Activated T-cell treated with anti-CD3 and anti-CD28 coated beads, Interleukin-2, amount 50 U/mL, for 4 hours (primary cell): ENCODE results near the gene UGT2A3. TPM values are rescaled to one million over a fixed set of nuclear protein-coding genes. Genes with fewer than 3 reads are reported as not detected.
"Not testable (repeated sequence)": the region's sequence is repeated elsewhere in the genome, so short reads cannot be mapped to it uniquely, and the experiment has no call there.

ENCODE experiments used
- ATAC-seq, 2 donors: fragments of 200-7000 bp; cut with Tn5 transposase; one replicate each; pipeline ENCODE4 v1.10.0; 2021
- DNase-seq: peaks from one replicate; pipeline ENCODE4 v3.0.0-alpha.2; 2020
- H3K27me3 Mint-ChIP-seq: one replicate; pipeline ENCODE4 v1.8.0; 2021; ENCODE audit warnings: low read depth, mixed read lengths
- H3K36me3 Mint-ChIP-seq: one replicate; pipeline ENCODE4 v1.8.0; 2022; ENCODE audit warnings: mixed read lengths; ENCODE audit not compliant: insufficient read depth
- H3K4me1 Mint-ChIP-seq: one replicate; pipeline ENCODE4 v1.8.0; 2021; ENCODE audit warnings: low read depth, mixed read lengths
- H3K4me3 Mint-ChIP-seq: one replicate; pipeline ENCODE4 v1.8.0; 2021; ENCODE audit warnings: mild to moderate bottlenecking, moderate library complexity, mixed read lengths
- H3K9me3 Mint-ChIP-seq: one replicate; pipeline ENCODE4 v1.8.0; 2021; ENCODE audit warnings: mixed read lengths
- total RNA-seq, 3 donors: library from RNA; stranded (reverse); gene quantifications; one replicate each; pipeline ENCODE4 v1.2.1, GENCODE V29; 2021

UGT2A3 gene
- total RNA-seq = under 1 TPM in 1 of 3 donors, not detected in 2; 0.08 TPM

DNA sequence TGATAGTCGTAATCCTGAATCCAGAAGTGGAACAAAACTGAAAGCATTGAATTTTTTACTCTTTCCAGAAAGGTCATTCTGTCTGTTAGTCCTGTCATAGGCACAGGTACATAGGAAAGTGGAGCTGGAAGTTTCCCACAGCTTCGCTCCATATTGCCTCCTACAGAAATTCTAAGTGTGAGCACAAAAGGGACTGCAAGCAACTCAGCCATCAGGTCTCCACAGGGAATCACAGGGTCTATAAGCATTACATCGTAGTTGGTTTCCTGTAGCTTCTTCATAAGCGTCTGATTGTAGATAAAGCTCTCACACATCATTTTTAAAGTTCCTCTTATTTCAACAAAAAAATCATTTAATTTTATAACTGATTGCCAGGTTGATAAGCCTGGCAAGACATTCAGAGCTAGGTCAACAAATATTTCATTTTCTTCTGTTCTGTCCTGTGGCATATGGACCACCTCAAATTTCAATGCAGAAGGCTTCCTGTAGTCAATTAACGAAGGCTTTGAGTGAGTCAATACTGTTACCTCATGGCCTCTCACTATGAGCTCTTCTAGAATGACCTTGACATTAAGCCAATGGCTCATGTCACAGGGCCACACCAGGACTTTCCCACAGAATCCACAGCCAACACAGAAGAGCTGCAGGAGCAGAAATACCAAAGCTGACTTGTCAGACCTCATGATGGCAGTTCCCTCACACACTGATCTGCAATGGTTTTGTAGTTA is at the start of gene UGT2A3:
UGT2A3 (minus strand) TSS at position 727 of the 728 bp plus-strand sequence; CDS start at position 683, 44 bp downstream.
- H3K4me3 Mint-ChIP-seq = no peak within 1 kb of the TSS
- H3K9me3 Mint-ChIP-seq = no peaks in the 10 kb centered on the region
- H3K4me1 Mint-ChIP-seq = no peaks in the 10 kb centered on the region
- ATAC-seq (no peak), DNase-seq (no peak)
- no peaks in the 10 kb centered on the region for H3K36me3 Mint-ChIP-seq
- H3K27me3 Mint-ChIP-seq = no peaks in the 10 kb centered on the region

DNA sequence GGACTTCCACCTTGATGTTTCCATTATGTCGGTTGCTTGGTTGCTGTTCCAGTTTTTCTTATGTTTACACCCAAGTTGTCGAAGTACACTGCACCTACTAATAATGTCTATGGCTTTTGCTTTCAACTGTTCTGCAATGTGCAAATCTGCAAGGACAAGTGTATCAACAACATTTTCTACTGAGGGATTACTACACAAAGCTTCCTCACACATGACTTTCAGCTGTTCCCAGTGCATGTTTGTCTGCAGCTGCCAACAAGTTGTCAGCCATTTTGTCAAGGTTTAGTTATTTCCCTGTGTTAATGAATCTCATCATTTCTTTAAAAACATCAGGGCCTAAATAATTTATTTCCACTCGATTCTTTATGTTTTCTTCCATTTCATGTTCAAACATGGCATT is 45.4 kb upstream of the UGT2A3 start:
- no peak for ATAC-seq
- Mint-ChIP-seq H3K36me3 (no peaks in the 10 kb centered on the region), H3K4me3 (no peak overlapping the region), H3K4me1 (no peaks in the 10 kb centered on the region), H3K27me3 (peaks cover 2% of the 10 kb centered on the region), H3K9me3 (no peaks in the 10 kb centered on the region)
- DNase-seq = no peak

DNA sequence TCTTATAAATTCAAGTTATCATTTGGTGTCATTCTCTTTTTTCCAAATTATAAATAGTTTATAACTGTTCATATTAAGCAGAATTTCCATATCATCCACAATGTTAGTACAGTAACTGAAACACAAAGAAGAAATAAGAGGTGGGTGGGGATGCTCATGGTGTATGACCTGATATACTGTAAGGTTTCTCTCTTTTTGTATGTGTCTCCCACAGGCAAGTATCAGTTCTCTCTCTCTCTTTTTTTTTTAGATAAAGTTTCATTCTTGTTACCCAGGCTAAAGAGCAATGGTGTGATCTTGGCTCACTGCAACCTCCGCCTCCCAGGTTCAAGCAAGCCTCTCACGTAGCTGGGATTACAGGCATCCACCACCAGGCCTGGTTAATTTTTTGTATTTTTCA is 43.7 kb upstream of the UGT2A3 start:
- peaks cover 2% of the 10 kb centered on the region for H3K27me3 Mint-ChIP-seq
- no peak for DNase-seq
- no peaks in the 10 kb centered on the region for H3K36me3 Mint-ChIP-seq
- no peak for ATAC-seq
- H3K9me3 Mint-ChIP-seq = no peaks in the 10 kb centered on the region
- H3K4me3 Mint-ChIP-seq = no peak overlapping the region
- no peaks in the 10 kb centered on the region for H3K4me1 Mint-ChIP-seq

DNA sequence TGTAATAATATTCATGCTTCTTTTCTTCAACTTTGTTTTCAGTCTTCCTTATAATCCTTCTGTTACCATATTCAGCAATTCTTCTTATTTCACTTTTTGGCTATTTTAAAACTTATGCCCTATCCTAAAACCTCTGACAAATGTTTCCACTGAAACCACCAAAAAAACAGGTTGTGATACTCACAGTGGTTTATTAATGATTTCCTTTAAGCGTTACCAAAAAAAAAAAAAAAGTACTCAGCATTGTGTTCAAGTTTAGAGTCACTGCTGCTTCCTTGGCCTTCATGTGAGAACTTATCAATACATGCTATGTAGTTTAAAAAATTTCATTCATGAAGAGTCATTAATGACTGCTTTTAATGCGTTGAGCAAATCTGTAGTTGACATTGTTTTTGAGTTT is 35.4 kb upstream of the UGT2A3 start:
- DNase-seq (no peak), ATAC-seq (no peak)
- Mint-ChIP-seq H3K36me3 (no peaks in the 10 kb centered on the region), H3K4me1 (no peaks in the 10 kb centered on the region), H3K27me3 (no peaks in the 10 kb centered on the region), H3K4me3 (no peak overlapping the region), H3K9me3 (peaks cover 7% of the 10 kb centered on the region)

DNA sequence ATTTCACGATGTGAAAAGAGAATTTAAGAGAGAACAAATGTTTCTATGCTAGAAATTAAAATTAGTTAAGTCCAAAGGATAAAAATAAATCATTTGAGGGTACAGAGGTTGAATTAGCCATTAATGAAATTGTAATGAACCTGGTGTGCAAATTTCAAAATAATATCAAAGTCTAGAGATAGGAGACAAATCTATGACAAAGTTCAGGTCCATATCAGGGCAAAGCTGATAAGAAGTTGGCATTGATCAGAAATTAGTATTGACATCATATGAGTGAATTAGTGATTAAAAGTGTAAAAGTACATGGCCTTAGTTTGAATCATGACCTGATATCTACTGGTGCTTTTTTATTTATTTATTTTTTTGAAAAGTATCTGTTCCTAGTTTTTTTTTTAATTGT is 33.8 kb upstream of the UGT2A3 start:
- Mint-ChIP-seq H3K27me3 (no peaks in the 10 kb centered on the region), H3K36me3 (no peaks in the 10 kb centered on the region), H3K4me3 (no peak overlapping the region), H3K9me3 (peaks cover 7% of the 10 kb centered on the region), H3K4me1 (no peaks in the 10 kb centered on the region)
- no peak for ATAC-seq
- DNase-seq = no peak

DNA sequence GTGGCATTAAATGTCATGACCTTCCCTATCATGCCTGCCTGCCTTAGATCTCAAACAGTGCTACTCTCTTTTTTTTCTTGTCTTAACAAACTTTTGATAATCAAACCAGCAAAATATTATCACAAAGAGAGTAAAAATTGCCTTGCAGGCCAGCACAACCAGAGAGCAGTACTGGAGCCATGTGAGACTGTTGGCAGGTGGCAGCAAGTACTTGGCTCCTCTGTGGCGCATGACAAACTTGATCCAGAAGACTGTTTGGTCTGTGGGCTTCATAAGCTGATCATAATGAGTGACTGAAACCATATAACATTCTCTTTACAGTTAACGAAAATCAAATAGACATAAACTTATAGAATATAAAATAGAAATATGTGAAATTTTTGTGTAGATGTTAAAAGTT is 33.3 kb upstream of the UGT2A3 start:
- DNase-seq = no peak
- no peaks in the 10 kb centered on the region for H3K27me3 Mint-ChIP-seq

DNA sequence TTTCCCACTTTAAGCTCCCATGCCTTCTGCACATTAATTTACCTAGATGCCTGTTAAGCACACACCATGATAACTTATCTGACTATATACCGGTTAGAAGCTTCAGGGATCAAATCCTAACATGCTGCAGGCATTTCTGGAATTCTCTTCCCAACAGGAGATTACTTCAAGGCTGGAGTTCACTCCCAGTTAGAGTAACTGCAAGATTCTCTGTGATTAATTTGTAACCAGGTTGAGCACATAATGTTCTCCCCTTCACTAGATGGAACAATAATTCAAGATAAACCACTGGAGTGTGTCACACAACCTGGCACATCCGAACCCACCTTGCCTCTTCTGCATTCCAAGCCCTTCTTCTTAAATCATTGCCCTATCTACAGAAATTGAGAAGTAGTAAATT is 11.8 kb upstream of the UGT2A3 start:
- no peak for ATAC-seq
- Mint-ChIP-seq H3K4me1 (no peaks in the 10 kb centered on the region), H3K27me3 (no peaks in the 10 kb centered on the region), H3K36me3 (no peaks in the 10 kb centered on the region), H3K9me3 (no peaks in the 10 kb centered on the region), H3K4me3 (no peak overlapping the region)
- no peak for DNase-seq

More for the DNA sequence above, 33.3 kb upstream of the UGT2A3 start:
- no peak for ATAC-seq
- no peak overlapping the region for H3K4me3 Mint-ChIP-seq
- H3K36me3 Mint-ChIP-seq = no peaks in the 10 kb centered on the region
- H3K9me3 Mint-ChIP-seq = peaks cover 7% of the 10 kb centered on the region
- no peaks in the 10 kb centered on the region for H3K4me1 Mint-ChIP-seq

DNA sequence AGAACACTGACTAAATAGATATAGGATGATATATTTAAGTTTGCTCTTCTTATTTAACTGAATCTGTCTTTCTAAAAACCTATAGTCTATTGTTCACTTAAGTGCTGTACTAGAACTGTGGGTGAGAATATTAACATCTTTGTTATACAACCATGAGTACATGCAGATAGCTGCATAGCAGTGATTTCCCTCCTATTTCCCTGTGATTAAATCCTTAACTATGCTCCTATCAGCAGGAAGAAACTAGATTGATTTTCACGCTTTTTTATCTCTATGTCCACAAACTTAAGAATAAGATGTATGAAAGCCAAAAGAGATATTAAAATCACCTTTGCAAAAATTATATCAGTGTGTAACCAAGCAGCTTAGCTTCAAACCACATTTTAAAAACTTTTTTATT is 11.3 kb upstream of the UGT2A3 start:
- Mint-ChIP-seq H3K27me3 (no peaks in the 10 kb centered on the region), H3K36me3 (no peaks in the 10 kb centered on the region), H3K4me3 (no peak overlapping the region), H3K9me3 (no peaks in the 10 kb centered on the region), H3K4me1 (no peaks in the 10 kb centered on the region)
- DNase-seq (no peak), ATAC-seq (no peak)

DNA sequence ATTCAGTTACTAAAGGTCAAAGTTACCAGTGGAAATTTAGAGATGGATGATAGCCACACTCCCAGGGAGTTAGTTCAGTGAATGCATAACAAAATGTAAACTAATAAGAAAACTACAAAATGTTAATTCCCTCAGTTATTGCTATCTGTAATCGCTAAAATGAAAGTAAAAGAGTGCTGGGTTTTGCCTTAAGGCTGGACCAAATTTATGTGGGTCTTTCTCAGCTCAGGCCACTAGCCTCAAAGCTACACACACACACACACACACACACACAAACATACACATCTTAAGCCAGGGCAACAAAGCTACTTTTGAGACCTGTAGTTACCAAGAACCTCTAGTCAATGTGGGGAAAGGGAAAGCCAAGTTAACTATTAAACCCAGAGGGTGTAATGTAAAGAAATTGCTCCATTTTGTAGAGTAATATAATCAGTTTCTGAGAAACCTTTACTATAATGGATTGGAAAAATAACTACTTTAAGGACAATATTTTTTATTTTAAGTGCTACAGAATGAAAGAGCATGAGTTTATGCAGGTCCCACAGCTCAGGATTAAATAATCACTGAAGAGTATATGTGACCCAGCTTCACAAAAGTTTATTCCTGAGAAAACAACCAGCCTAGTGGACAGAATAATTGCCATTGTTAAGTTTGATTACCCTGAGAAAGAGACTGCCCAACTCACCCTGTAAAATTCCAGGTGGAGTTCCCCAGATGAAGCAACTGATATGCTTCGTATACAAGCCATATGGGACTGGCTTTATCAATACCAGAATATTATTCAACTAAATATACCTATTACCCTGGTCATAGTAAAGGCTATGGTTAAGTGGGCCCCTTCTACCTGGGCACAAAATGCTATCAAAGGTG is 8.9 kb upstream of the UGT2A3 start:
- H3K4me3 Mint-ChIP-seq = no peak overlapping the region
- ATAC-seq (no peak), DNase-seq (no peak)
- H3K36me3 Mint-ChIP-seq = no peaks in the 10 kb centered on the region
- H3K4me1 Mint-ChIP-seq = no peaks in the 10 kb centered on the region
- no peaks in the 10 kb centered on the region for H3K9me3 Mint-ChIP-seq
- H3K27me3 Mint-ChIP-seq = no peaks in the 10 kb centered on the region

DNA sequence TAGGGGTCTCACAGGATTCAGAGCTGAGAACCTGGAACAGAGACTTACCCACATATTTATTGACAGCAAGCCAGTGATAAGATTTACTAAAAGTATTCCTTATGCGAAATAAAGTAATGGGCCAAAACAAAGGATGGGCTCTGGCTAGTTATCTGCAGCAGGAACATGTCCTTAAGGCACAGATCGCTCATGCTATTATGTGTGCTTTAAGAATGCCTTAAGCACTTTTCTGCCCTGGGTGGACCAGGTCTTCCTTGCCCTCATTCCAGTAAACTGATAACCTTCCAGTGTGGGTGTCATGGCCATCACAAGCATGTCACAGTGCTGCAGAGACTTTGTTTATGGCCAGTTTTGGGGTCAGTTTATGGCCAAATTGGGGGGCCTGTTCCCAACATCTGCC is 7.5 kb upstream of the UGT2A3 start:
- H3K4me3 Mint-ChIP-seq, DNase-seq, H3K27me3 Mint-ChIP-seq, H3K36me3 Mint-ChIP-seq, H3K9me3 Mint-ChIP-seq, ATAC-seq, H3K4me1 Mint-ChIP-seq: not testable (repeated sequence)

DNA sequence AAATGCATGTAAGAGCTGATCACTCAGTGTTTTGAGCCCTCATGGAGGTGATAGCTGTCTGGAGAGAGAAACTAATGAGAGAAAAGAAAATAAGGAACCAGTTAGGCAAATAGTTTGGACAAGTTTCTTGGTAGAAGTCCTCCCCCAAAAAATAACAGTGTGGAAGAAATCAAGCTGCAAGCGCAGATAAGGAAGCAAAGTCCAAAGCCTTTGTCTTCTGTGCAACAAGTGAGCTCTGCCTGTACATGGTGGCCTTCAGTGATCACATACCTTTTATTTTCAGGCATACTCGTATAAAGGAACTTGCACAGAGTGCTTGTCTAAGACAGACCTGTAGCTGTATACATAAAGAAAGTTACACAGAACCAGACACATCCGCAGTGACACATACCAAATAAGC is 2.5 kb upstream of the UGT2A3 start:
- no peak for ATAC-seq
- no peaks in the 10 kb centered on the region for H3K27me3 Mint-ChIP-seq
- H3K4me3 Mint-ChIP-seq = no peak overlapping the region
- no peak for DNase-seq
- no peaks in the 10 kb centered on the region for H3K36me3 Mint-ChIP-seq
- no peaks in the 10 kb centered on the region for H3K9me3 Mint-ChIP-seq
- H3K4me1 Mint-ChIP-seq = no peaks in the 10 kb centered on the region

DNA sequence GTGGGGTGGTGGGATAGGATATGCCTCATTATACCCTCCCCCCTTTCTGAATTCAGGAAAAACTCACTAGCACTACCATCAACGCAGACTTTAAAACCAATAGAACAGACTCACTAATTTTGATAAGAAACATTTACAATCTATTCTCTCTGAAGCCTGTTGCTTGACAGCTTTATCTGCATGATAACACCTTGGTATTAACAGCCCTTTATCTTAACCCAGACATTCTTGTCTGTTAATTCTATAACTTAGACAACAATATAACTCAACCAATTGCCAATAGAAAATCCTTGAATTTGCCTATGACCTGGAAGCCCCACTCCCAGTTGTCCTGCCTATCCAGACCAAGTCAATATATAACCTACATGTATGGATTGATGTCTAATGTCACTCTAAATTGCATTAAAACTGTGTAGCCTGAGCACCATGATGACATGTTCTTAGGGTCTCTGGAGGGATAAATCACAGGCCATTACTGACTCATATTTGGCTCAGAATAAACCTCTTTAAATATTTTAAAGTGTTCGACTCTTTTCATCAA is 1.5 kb upstream of the UGT2A3 start:
- no peak for ATAC-seq
- no peak overlapping the region for H3K4me3 Mint-ChIP-seq
- no peaks in the 10 kb centered on the region for H3K4me1 Mint-ChIP-seq
- no peaks in the 10 kb centered on the region for H3K9me3 Mint-ChIP-seq
- no peaks in the 10 kb centered on the region for H3K36me3 Mint-ChIP-seq
- DNase-seq = no peak
- H3K27me3 Mint-ChIP-seq = no peaks in the 10 kb centered on the region

DNA sequence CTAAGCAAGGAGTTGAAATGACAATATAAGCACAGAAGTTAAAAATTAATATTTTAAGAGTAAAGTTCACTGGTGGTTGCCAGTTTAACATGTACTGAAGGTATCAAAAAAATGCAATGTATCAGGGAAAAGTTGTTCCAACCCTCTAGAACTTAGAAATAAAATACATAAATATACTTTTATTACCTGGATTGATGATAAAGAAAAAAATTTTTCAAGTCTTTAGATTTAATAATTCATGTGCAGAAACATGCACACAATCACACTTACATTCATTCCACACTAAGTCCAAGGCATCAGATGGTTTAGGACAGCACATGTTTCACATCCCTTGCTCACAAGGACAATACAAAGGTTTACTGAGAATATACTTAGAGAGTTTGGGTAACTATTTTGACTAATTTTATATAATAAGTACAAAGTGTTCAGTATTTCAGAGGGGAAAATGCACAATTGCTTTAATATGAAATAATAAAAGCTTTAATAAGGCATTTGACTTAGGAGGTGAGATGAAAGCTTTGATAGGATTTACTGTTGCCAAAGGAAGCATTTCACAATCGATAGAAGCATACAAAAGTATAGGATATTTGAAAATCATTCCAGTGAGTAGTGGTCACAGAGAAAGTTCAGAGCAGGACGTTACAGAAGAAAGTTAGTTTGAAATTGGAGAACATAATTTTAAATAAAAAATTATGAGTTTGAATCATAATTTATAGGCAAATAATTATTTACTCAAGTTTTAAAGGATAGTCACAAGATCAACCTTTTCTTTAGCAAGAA is 392 bp upstream of the UGT2A3 start:
- no peaks in the 10 kb centered on the region for H3K27me3 Mint-ChIP-seq
- H3K4me3 Mint-ChIP-seq = no peak overlapping the region
- no peaks in the 10 kb centered on the region for H3K4me1 Mint-ChIP-seq
- no peaks in the 10 kb centered on the region for H3K9me3 Mint-ChIP-seq
- no peaks in the 10 kb centered on the region for H3K36me3 Mint-ChIP-seq
- ATAC-seq = no peak
- no peak for DNase-seq

DNA sequence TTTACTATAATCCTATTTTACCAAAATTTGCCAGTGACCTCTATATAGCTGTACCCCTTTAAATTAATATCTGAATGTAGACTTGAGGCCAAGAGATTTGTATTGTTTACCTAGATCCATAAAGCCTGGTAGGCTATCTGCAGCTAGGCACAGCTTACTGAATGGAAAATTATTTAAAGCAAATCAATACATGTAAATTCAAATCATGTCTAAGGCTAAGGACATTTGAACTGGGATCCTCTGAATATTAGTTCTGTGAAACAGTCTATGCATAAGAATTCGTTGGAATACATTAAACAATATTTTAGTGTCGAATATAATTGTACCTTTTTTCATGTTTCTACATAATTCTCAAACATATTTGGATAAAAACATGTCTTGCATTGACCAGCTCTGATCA is 1.6 kb downstream of the UGT2A3 start:
- no peaks in the 10 kb centered on the region for H3K36me3 Mint-ChIP-seq

More for the DNA sequence above, 1.6 kb downstream of the UGT2A3 start:
- Mint-ChIP-seq H3K4me1 (no peaks in the 10 kb centered on the region), H3K9me3 (no peaks in the 10 kb centered on the region), H3K27me3 (no peaks in the 10 kb centered on the region), H3K4me3 (no peak overlapping the region)
- DNase-seq = no peak
- no peak for ATAC-seq
